Pancreas (tissue), 10 donors: ENCODE data around the gene RNF135. TPM values are rescaled to one million over a fixed set of nuclear protein-coding genes. Genes with fewer than 3 reads are reported as not detected.
A peak's percentile ranks its signal among the peaks of the same experiment; 100 is the strongest.
"Not testable (repeated sequence)": the region's sequence is repeated elsewhere in the genome, so short reads cannot be mapped to it uniquely, and the experiment has no call there.

Source experiments
- ATAC-seq, 4 donors: fragments of 200-7000 bp; cut with Tn5 transposase; one replicate each; pipeline versions ENCODE4 v1.8.0 to v1.9.1; 2020; ENCODE audit warnings: mild to moderate bottlenecking in 4 of 4, moderate library complexity in 4 of 4
- DNase-seq, 6 donors: peaks; one replicate each; pipeline ENCODE4 v3.0.0-alpha.2; 2020
- FAIRE-seq: peaks from 2 replicates; lab custom pipeline; 2012; peaks lifted over from hg19 to GRCh38; lab: Jason Lieb, UNC
- H3K27ac ChIP-seq, 4 donors: fragments of 200-600 bp; sonication (generic); 1 replicate in 3 of 4; 2 replicates in 1 of 4; pipeline versions ENCODE4 v1.5.0 to v1.8.0; 2020
- H3K27me3 ChIP-seq, 4 donors: fragments of 200-600 bp; one replicate each; pipeline ENCODE4 v1.8.0; 2021
- H3K36me3 ChIP-seq, 3 donors: fragments of 200-600 bp; sonication (generic) in 1 of 3; one replicate each; pipeline versions ENCODE4 v1.5.0 to v1.8.0; 2020 to 2021
- H3K4me1 ChIP-seq, 3 donors: fragments of 200-600 bp; one replicate each; pipeline ENCODE4 v1.8.0; 2021
- H3K4me3 ChIP-seq, 4 donors: fragments of 200-600 bp; sonication (generic) in 2 of 4; one replicate each; pipeline versions ENCODE4 v1.5.0 to v1.8.0; 2020 to 2021
- H3K9me3 ChIP-seq, 4 donors: fragments of 200-600 bp; one replicate each; pipeline ENCODE4 v1.8.0; 2021
- WGBS, 2 donors: extraction: QIAGEN DNeasy Blood & Tissue Kit; methylation state at CpG; one replicate each; pipeline ENCODE4 v1.1.7; 2013; 5-methylcytosine and 5-hydroxymethylcytosine counted together
- intact Hi-C, 3 donors: fragments of 100-400 bp; cut with DNase I; formaldehyde crosslinking; loops; one replicate each; pipeline versions ENCODE4 v1.11.1 to v1.14.2; 2022
- polyA plus RNA-seq, 2 donors: library from polyadenylated mRNA; stranded (reverse); fragments of 200-250 nt; gene quantifications; one replicate each; pipeline ENCODE4 v1.2.3, GENCODE V29; 2013
- total RNA-seq, 6 donors: library from RNA; stranded (reverse); fragmentation: NEBNext Ultra II Directional in 4 of 6; extraction: Animal tissue kit (Norgen Biotek cat#: 25700) in 4 of 6; gene quantifications; one replicate each; pipeline versions ENCODE4 v1.2.1 to v1.2.4, GENCODE V29; 2021 to 2023
- TF ChIP-seq, protein P1 (sequence below), 4 donors: fragments of 200-600 bp; sonication (generic) in 3 of 4; IDR thresholded peaks; one replicate each; pipeline versions ENCODE4 v1.5.0 to v1.8.0; 2021; ENCODE audit warnings: antibody characterized with exemption in 4 of 4
- donor health status: healthy with polysubstance abuse.
- donor health status: DM: no; HTN: no; CAD: no; lungs with moderate emphysema.
- donor health status: DM: no; HTN: no; CAD: no.
- donor health status: control.
- donor health status: control.
- donor health status: Bipolar disorder and iron deficiency.
- donor health status: DM: yes; HTN: yes; CAD: no.
- donor health status: DM: no; HTN: no; CAD: no.
- donor health status: DM: no; HTN: no; CAD: no.
- donor health status: DM: yes; HTN: yes; CAD: no.

The RNF135 gene
- total and polyA plus RNA-seq, 8 donors, result 6.6 to 10.9 (median 8.3) TPM

- ATAC-seq, result peak in 2 of 4 donors; percentile 23 to 66
Observed at GRCh38 chr17:30961209-30962188, 9.3 kb upstream of the RNF135 start.

GRCh38 chr17:30964312-30964711, 6.5 kb upstream of the RNF135 start:
- H3K27me3 ChIP-seq, H3K4me1 ChIP-seq, H3K27ac ChIP-seq, H3K4me3 ChIP-seq, intact Hi-C loops, ATAC-seq, H3K36me3 ChIP-seq, FAIRE-seq, H3K9me3 ChIP-seq, DNase-seq: not testable (repeated sequence)
- WGBS, 2 donors, result 95 to 99% methylated on average over 8 of the region's 8 CpGs

More at GRCh38 chr17:30961209-30962188, 9.3 kb upstream of the RNF135 start:
- Histone ChIP-seq H3K4me3 (no peak overlapping the region), H3K27me3 (no peaks in the 10 kb centered on the region), H3K9me3 (no peaks in the 10 kb centered on the region), H3K4me1 (no peaks in the 10 kb centered on the region), H3K36me3 (no peaks in the 10 kb centered on the region), H3K27ac (peak overlapping the region in 1 of 4 donors; percentile 15)
- FAIRE-seq, result no peak
- TF ChIP-seq, protein P1, sequence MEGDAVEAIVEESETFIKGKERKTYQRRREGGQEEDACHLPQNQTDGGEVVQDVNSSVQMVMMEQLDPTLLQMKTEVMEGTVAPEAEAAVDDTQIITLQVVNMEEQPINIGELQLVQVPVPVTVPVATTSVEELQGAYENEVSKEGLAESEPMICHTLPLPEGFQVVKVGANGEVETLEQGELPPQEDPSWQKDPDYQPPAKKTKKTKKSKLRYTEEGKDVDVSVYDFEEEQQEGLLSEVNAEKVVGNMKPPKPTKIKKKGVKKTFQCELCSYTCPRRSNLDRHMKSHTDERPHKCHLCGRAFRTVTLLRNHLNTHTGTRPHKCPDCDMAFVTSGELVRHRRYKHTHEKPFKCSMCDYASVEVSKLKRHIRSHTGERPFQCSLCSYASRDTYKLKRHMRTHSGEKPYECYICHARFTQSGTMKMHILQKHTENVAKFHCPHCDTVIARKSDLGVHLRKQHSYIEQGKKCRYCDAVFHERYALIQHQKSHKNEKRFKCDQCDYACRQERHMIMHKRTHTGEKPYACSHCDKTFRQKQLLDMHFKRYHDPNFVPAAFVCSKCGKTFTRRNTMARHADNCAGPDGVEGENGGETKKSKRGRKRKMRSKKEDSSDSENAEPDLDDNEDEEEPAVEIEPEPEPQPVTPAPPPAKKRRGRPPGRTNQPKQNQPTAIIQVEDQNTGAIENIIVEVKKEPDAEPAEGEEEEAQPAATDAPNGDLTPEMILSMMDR (IDR thresholded peaks at IDR 0.05), result no peak
- WGBS, 2 donors, result 85% methylated on average over 9 of the region's 9 CpGs
- DNase-seq, result no peak
- intact Hi-C loops, result no loop called here

- no peaks in the 10 kb centered on the region for H3K27me3 ChIP-seq
- TF ChIP-seq, protein P1 (IDR thresholded peaks at IDR 0.05), result no peak
- 83 to 88% methylated on average over 5 of the region's 5 CpGs for WGBS, 2 donors
- H3K4me3 ChIP-seq, result no peak overlapping the region
- DNase-seq (no peak), FAIRE-seq (no peak), ATAC-seq (no peak)
- intact Hi-C loops, result no loop called here
- no peaks in the 10 kb centered on the region for H3K36me3 ChIP-seq
- no peaks in the 10 kb centered on the region for H3K9me3 ChIP-seq
- peaks cover 0 to under 1% (median 0%) of the 10 kb centered on the region in 3 donors for H3K4me1 ChIP-seq
- no peak overlapping the region for H3K27ac ChIP-seq
Observed at GRCh38 chr17:30964876-30965275, 6.0 kb upstream of the RNF135 start.

DNA sequence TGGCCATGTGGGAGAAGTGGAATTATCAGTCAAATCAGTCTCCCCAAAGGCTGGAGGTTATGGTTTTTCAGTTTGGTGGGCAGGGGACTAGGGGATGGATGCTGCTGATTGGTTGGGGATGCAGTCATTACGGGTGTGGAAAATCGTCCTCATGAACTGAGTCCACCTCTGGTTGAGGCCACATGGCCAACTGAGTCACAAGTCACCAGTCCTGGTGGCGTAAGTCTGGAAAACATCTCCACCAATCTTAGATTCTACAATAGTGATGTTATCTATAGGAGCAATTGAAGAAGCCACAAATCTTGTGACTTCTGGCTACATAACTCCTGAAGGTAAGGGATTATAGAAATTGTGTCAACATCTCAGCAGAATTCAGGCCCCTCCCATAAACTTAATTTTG, 5.2 kb upstream of the RNF135 start:
- no peaks in the 10 kb centered on the region for H3K36me3 ChIP-seq
- DNase-seq (no peak), FAIRE-seq (no peak), ATAC-seq (no peak)
- no peak overlapping the region for H3K27ac ChIP-seq
- peaks cover 0 to 4% (median 0%) of the 10 kb centered on the region in 3 donors for H3K4me1 ChIP-seq
- H3K9me3 ChIP-seq, result no peaks in the 10 kb centered on the region
- no peak overlapping the region for H3K4me3 ChIP-seq
- WGBS, 2 donors, result 72 to 87% methylated on average over 3 of the region's 3 CpGs
- intact Hi-C loops, result no loop called here
- H3K27me3 ChIP-seq, result no peaks in the 10 kb centered on the region
- TF ChIP-seq, protein P1 (IDR thresholded peaks at IDR 0.05), result no peak

- DNase-seq, H3K27me3 ChIP-seq, H3K4me1 ChIP-seq, FAIRE-seq, H3K36me3 ChIP-seq, H3K27ac ChIP-seq, intact Hi-C loops, ATAC-seq, H3K4me3 ChIP-seq, H3K9me3 ChIP-seq: not testable (repeated sequence)
- WGBS, 2 donors, result 92 to 95% methylated on average over 13 of the region's 13 CpGs
Observed at GRCh38 chr17:30967911-30968310, 2.9 kb upstream of the RNF135 start.
